ENCODE results near the gene TUBA1C. TPM values are rescaled to one million over a fixed set of nuclear protein-coding genes. Genes with fewer than 3 reads are reported as not detected.

The TUBA1C gene
- total RNA-seq, 1 experiment from 2014 or later, result 1,296 TPM

DNA sequence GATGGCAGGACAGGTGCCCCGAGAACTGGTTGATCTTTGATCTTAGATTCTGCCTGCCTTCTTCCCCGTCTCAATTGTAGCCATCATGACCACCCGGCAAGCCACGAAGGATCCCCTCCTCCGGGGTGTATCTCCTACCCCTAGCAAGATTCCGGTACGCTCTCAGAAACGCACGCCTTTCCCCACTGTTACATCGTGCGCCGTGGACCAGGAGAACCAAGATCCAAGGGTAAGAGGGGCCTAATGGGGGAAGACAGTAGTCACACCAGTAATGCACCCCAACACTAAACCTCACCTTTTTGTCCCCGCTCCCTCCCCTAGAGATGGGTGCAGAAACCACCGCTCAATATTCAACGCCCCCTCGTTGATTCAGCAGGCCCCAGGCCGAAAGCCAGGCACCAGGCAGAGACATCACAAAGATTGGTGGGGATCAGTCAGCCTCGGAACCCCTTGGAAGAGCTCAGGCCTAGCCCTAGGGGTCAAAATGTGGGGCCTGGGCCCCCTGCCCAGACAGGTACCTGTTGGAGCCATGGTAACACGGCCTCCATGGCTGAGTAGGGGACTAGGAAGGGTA, 58.7 kb downstream of the TUBA1C start:
- peaks cover 48% of the 10 kb centered on the region for H3K36me3 ChIP-seq
- peaks cover 8% of the 10 kb centered on the region for H3K4me1 ChIP-seq (replicated peaks)
- H3K27me3 ChIP-seq (replicated peaks), result no peaks in the 10 kb centered on the region
- peak overlapping the region; percentile 59 for H3K27ac ChIP-seq
- no peaks in the 10 kb centered on the region for H3K9me3 ChIP-seq (replicated peaks)
- H3K4me3 ChIP-seq, result peak overlapping the region; percentile 60
- no peak for DNase-seq (ENCODE audit: low read depth in 1 of 2, low spot score in 2 of 2)

Other genes starting within 250 kb of the TUBA1C start
- gene PRKAG1, start 246.3 kb upstream of the TUBA1C start, total RNA-seq (2014; rRNA removed; shearing (Covaris generic)), result 36.4 and 47.3 TPM in 2 replicates
- gene KMT2D, start 204.3 kb upstream of the TUBA1C start, total RNA-seq (2014; rRNA removed; shearing (Covaris generic)), result 19.9 and 22.6 TPM in 2 replicates
- 0.34 and 2.5 TPM in 2 replicates for gene RHEBL1, start 195.1 kb upstream of the TUBA1C start, total RNA-seq (2014; rRNA removed; shearing (Covaris generic))
- not detected in 2 replicates for gene DHH, start 170.3 kb upstream of the TUBA1C start, total RNA-seq (2014; rRNA removed; shearing (Covaris generic))
- 9.0 and 16.0 TPM in 2 replicates for gene LMBR1L, start 154.2 kb upstream of the TUBA1C start, total RNA-seq (2014; rRNA removed; shearing (Covaris generic))
- gene TUBA1B, start 133.7 kb upstream of the TUBA1C start, total RNA-seq (2014; rRNA removed; shearing (Covaris generic)), result 4,389 and 5,186 TPM in 2 replicates
- 335 and 444 TPM in 2 replicates for gene TUBA1A, start 76.0 kb upstream of the TUBA1C start, total RNA-seq (2014; rRNA removed; shearing (Covaris generic))
- not detected in 2 replicates for gene PRPH, start 30.1 kb downstream of the TUBA1C start, total RNA-seq (2014; rRNA removed; shearing (Covaris generic))
- 50.1 and 50.8 TPM in 2 replicates for gene TROAP, start 58.2 kb downstream of the TUBA1C start, total RNA-seq (2014; rRNA removed; shearing (Covaris generic))
- 0.34 and 1.9 TPM in 2 replicates for gene C1QL4, start 72.1 kb downstream of the TUBA1C start, total RNA-seq (2014; rRNA removed; shearing (Covaris generic))
- 6.3 and 9.6 TPM in 2 replicates for gene DNAJC22, start 81.8 kb downstream of the TUBA1C start, total RNA-seq (2014; rRNA removed; shearing (Covaris generic))
- 41.7 and 44.6 TPM in 2 replicates for gene SPATS2, start 102.4 kb downstream of the TUBA1C start, total RNA-seq (2014; rRNA removed; shearing (Covaris generic))